BJ (cell line): ENCODE data around the gene SLC25A45. TPM values are rescaled to one million over a fixed set of nuclear protein-coding genes. Genes with fewer than 3 reads are reported as not detected.

Source experiments
- CTCF ChIA-PET: fragments of 350-600 bp; formaldehyde crosslinking; extraction: SDS; loops from one replicate; lab custom pipeline; 2021; ENCODE audit warnings: antibody characterized with exemption, inconsistent platforms; lab: Yijun Ruan, JAX
- POLR2A ChIA-PET: fragments of 300-600 bp; sonication (Branson Sonifier 250); formaldehyde crosslinking; extraction: SDS; loops from one replicate; lab custom pipeline; 2021; ENCODE audit warnings: antibody characterized with exemption; lab: Charles Lee
- DNase-seq: peaks from one replicate; pipeline ENCODE4 v3.0.0-alpha.2; 2011; ENCODE audit warnings: low read depth
- H3K27me3 ChIP-seq: 2 replicates; pipeline ENCODE4 v1.6.0; 2011; ENCODE audit warnings: low read length; ENCODE audit not compliant: control insufficient read depth, insufficient read depth
- H3K36me3 ChIP-seq: 2 replicates; pipeline ENCODE4 v1.5.1; 2011; ENCODE audit warnings: low read length; ENCODE audit not compliant: control insufficient read depth, insufficient read depth
- H3K4me3 ChIP-seq: 2 replicates; pipeline ENCODE4 v1.5.1; 2011; ENCODE audit warnings: low read depth, mild to moderate bottlenecking, control low read depth, low read length
- polyA plus RNA-seq: library from polyadenylated mRNA; depleted of rRNA; stranded (reverse); fragments of >200 nt; gene quantifications from 2 replicates; pipeline ENCODE4 v1.2.3, GENCODE V29; 2011
- TF ChIP-seq, protein P1 (sequence below): IDR thresholded peaks from 2 replicates; pipeline ENCODE4 v1.5.1; 2011; ENCODE audit warnings: low read depth, mild to moderate bottlenecking, control low read depth, inconsistent platforms, low read length, moderate library complexity; ENCODE audit not compliant: insufficient read depth

The SLC25A45 gene
- polyA plus RNA-seq, 1 experiment, result 2.1 TPM

DNA sequence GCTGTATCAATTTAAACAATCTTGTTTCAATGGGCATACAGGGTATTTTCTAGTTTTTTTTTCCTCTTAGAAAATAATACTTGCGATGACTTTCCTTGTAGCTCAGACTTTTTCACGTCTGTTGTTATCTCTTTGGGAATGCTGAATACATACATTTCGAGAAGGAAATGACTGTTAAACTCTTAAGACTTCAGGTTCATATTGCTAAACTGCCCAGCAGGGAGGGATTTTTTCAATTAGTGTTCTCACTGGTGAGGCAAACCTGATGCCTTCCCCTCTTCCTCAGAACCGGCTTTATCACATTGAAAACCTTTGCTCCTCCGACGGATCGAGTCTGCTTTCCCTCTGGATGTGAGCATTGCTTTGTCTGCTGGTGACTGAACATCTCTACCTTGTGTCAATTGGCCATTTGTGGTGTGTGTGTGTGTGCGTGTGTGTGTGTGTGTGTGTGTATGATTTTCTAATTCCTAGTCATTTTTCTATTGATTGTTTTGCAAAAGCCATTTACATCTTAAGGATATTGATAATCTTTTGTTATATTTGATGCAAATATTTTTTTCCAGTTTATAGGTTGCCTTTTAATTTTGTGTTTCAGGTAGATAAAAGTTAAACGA lies 46.7 kb upstream of the SLC25A45 start:
- H3K36me3 ChIP-seq, result peaks cover 8% of the 10 kb centered on the region
- H3K4me3 ChIP-seq, result peak overlapping the region; percentile 72
- CTCF ChIA-PET, result no interaction called here
- TF ChIP-seq, protein P1, sequence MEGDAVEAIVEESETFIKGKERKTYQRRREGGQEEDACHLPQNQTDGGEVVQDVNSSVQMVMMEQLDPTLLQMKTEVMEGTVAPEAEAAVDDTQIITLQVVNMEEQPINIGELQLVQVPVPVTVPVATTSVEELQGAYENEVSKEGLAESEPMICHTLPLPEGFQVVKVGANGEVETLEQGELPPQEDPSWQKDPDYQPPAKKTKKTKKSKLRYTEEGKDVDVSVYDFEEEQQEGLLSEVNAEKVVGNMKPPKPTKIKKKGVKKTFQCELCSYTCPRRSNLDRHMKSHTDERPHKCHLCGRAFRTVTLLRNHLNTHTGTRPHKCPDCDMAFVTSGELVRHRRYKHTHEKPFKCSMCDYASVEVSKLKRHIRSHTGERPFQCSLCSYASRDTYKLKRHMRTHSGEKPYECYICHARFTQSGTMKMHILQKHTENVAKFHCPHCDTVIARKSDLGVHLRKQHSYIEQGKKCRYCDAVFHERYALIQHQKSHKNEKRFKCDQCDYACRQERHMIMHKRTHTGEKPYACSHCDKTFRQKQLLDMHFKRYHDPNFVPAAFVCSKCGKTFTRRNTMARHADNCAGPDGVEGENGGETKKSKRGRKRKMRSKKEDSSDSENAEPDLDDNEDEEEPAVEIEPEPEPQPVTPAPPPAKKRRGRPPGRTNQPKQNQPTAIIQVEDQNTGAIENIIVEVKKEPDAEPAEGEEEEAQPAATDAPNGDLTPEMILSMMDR, result no peak
- POLR2A ChIA-PET, result interaction anchor here (0.9 kb wide), 2 partner anchors 70 to 78 kb away, joined by 3 read pairs; partner anchors contain the start of gene MALAT1
- DNase-seq, result no peak
- no peaks in the 10 kb centered on the region for H3K27me3 ChIP-seq

DNA sequence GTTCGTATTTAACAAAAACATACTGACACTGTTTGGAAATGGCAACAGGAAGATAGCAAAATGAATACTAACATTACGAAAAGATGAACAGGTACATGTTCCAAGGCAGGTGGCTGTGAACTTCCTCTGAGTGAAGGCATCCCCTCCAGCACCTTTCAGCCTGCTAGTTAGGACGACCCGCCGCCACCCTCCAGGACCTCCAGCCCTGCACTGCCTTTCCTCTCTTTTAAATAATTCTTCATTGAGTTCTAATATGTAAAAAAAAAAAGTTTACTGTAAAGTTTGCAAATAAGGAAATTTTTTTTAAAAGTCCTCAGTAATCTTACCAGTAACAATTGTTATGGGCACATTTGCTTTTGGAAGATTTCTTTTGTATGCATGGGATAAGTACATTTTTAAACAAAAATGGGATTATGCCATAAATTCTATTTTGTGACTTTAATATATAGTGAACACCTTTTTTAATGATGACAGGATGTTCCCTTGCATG lies 46.2 kb upstream of the SLC25A45 start:
- TF ChIP-seq, protein P1, result no peak
- CTCF ChIA-PET, result no interaction called here

DNA sequence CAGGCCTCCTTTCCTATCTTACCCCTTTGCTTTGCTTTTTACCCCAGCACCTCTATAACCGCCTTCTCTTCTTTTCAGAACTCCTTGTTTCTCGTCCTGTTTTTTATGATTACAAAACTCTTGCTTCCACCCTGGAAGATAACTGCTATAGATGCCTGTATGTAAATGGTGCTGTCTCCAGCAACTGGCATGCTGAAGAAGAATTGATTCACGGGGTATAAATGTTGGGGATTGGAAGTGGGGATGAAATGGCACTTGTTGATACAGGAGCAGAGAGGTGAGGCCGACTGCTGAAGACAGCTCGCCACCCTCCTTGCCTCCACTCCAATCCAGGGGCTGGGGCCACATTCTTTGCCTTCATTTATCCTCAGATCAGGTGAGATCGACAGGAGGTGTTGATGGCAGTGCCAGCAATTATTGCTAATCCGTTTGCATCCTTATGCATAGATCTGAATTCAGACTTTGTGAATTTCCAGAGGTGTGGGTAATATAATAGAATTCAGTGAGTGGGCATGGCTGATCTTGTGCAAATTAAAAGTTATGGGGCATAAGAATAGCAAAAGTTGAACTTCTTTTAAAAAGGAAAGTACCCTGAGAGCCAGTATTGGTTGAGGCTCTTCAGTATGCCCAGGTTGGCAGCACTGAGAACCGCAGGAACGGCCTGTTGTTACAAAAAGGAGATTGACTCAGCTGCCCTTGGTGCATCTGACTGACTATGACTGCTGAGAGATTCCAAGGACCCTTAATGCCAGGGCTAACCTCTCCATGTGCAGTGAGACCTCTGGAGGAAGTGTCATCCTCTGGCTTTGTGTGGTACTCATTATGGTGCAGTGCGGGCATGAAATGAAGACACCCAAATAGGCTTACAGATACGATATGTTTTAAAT lies 45.5 kb upstream of the SLC25A45 start:
- POLR2A ChIA-PET, result interaction anchor here (0.9 kb wide), 2 partner anchors 71 to 80 kb away, joined by 3 read pairs; partner anchors contain the start of gene MALAT1

More for the DNA sequence above, 46.2 kb upstream of the SLC25A45 start:
- peaks cover 12% of the 10 kb centered on the region for H3K36me3 ChIP-seq
- no peaks in the 10 kb centered on the region for H3K27me3 ChIP-seq
- DNase-seq, result no peak
- peak overlapping the region; percentile 72 for H3K4me3 ChIP-seq
- POLR2A ChIA-PET, result interaction anchor here (0.9 kb wide), 2 partner anchors 71 to 79 kb away, joined by 3 read pairs; partner anchors contain the start of gene MALAT1

DNA sequence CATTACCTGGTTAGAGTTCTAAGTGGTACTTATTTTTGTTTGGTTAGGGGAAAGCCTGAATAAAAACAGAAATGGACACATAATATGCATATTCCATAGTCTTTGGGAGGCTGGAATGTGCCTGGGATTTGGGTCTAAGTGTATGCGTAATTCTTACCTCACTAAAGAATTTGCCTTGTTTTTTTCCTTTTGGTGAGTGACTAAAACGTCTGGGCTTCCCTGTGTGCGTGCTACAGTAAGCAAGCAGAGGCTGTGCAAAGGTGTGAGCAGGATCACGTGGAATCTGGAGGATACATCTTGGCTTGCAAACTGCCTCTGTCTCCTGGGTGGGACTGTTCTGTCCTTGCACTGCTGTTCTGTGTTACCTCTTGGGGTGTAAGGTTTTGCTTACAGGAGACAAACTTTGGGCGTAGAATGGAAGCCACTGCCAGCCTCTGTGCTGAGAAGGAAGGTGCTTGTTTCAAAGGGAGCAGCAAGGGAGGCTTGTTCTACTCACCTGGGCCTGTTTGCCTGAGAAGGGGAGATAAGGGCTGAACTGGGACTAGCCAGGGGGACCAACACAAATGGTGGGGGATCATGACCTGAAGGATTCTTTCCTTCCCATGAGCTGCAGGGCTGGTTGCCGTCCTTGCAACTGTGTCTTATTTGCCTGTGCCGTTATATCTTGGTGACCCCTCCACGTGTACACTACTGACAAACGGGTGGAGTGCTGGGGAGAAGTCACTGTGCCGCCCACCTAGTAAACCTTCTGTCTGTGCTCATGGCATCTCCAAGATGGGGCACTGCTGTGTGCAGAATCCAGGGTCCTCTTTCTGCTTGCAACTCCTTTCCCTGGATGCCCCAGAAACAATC lies 44.6 kb upstream of the SLC25A45 start:
- Histone ChIP-seq H3K4me3 (peak overlapping the region; percentile 72), H3K36me3 (peaks cover 12% of the 10 kb centered on the region), H3K27me3 (no peaks in the 10 kb centered on the region)
- TF ChIP-seq, protein P1, result no peak
- POLR2A ChIA-PET, result no interaction called here
- DNase-seq, result no peak
- CTCF ChIA-PET, result no interaction called here

More for the DNA sequence above, 45.5 kb upstream of the SLC25A45 start:
- CTCF ChIA-PET, result no interaction called here
- no peaks in the 10 kb centered on the region for H3K27me3 ChIP-seq
- peaks cover 12% of the 10 kb centered on the region for H3K36me3 ChIP-seq
- H3K4me3 ChIP-seq, result peak overlapping the region; percentile 72
- TF ChIP-seq, protein P1, result no peak
- no peak for DNase-seq
